Posterior cingulate gyrus (tissue), 11 donors: ENCODE data around the gene SCD5.

Experiments used
- DNase-seq, 10 donors: peaks; one replicate each; pipeline versions ENCODE4 v3.0.0 to v3.0.0-alpha.2; 2020 to 2021; ENCODE audit warnings: mixed read lengths in 3 of 10
- intact Hi-C: fragments of 100-400 bp; cut with DNase I; formaldehyde crosslinking; loops from one replicate; pipeline ENCODE4 v1.15.1; 2023

Gene SCD5

DNA sequence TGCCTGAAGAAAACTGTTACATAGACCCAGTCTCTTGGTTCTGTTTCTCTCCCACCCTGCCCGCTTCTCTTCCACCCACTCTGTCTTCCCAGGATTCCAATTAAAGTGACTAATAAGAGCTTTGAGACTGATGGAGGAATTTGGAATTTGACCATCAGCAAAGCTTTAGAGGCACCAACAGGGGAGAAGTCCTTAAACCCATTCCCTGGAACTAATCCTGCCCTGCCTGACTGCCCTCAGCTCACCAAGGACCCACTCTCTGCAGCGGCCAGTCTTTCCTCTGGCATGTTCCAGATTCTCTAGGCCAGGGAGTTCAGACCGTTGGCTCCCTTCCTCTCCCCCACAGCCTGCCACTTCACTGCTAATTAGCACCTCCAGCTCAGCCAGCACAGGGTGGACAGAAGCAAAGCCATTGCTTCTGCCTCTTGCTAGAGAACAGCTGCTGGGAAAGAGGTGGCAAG, 23.9 kb downstream of the SCD5 start:
- intact Hi-C loops, result no loop called here
- peak in 9 of 10 donors; percentile 32 to 92 (median 53) for DNase-seq

DNA sequence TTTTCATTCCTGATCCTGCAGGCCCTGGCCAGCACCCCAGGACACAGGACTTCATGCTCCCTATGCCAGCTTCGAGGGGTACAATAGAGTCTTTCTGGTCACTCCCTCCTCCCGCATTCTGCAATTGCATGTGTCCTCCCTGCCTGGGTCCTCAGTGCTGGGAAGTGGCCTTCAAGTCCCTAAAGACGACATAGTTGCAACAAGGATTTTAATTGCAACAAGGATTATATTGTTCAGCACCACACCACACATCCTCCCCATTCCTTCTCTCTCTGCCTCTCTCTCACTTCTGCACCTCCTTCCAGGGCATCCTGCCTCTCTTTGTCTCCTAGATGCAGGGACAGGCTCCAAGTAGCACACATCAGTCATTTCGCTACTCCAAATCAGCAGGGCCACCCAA, 25.5 kb downstream of the SCD5 start:
- DNase-seq, result peak in 5 of 10 donors; percentile 25 to 85 (median 30)
- intact Hi-C loops, result no loop called here

DNA sequence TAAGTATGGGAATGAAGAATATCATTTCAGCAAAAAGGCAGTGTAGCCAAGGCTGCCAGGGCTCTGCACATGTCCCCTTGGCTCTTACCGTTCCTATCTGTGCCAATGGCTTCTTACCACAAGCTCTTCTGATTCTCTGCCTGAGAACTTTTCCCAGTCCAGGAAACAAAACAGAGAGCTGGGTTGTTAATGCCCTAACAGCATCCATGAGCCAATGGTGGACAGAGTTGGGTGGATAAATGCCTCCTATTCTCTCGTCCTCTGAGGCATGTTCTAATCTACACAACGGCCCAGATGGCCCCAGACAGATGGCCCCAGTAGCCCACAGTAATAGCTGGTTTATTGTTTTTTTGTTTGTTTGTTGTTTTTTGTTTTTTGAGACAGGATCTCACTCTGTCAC, 28.0 kb downstream of the SCD5 start:
- DNase-seq, result peak in 8 of 10 donors; percentile 26 to 92 (median 62)
- intact Hi-C loops, result no loop called here

DNA sequence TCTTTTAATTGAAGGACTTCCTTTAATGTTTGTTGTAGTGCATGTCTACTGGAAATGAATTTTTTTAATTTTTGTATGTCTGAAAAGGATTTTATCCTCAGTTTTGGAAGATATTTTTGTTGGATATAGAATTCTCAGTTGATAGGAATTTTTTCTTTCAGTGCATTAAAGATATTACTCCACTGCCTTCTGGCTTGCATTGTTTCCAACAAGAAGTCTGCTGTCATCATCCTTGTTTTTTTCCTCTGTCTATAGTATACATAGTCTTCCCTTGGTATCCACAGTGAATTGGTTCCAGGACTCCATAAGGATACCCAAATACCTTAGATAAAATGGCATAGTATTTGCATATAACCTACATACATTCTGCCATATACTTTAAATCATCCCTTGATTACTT, 33.5 kb downstream of the SCD5 start:
- intact Hi-C loops, result no loop called here
- no peak for DNase-seq

DNA sequence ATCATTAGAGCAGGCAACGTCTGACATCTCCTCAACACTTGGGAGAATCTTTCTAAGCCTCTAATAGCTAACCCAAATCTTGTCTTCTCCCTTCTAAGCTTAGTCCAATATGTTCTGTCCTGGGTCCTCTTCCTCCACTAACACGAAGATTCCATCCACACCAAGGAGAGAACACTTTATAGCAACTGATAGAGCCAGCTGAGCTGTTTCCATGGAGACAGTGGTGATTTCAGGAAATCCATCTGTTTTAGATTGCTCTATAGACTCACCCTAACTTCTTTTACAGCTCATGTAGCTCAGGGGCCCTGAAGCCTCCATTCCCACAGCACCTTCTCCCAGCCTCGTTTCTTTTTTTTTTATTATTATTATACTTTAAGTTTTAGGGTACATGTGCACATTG, 37.4 kb downstream of the SCD5 start:
- intact Hi-C loops, result no loop called here
- DNase-seq, result no peak

DNA sequence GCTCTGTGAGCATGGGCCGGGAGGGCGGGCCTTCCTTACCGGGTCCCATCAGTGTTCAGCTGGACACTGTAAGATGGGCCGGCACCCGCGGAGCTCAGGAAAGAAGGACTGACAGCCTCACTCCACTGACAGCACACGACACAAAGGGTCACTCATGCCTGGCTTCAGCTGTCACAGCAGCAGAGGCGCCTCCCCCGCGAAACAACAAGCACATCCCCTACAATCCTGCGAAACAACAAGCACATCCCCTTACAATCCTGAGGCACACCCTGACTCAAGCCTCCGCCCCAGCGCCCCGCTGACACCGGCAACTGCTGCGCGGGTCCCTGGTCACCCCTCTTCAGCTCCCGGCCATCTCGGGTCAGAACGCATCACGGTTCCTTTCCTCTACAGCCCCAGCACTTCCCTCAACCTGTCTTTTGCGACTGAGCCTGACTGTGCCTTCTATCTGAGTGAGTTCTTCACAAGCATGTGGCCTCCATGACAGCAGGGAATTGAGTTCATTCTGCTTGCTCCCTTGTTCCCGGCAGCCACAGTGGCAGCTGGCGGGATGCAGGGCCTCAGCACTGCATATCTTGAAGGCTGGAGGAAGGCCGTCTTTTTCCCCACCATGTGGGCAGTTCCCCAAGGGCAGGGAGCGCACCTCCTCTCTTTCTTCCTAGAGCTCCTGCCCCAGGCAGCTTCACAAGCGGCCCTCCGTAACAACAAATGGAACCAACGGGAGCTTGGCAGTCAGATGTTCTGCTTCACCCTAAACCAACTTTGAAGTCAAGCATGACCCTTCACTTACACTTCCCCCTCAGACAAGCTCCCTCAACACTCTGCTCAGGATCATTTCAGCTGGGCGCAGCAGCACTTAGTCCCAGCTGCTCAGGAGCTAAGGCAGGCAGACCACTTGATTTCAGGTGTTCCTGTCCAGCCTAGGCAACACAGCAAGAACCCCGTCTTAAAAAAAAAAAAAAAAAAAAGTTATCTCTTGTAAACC, 39.6 kb downstream of the SCD5 start:
- peak in 8 of 10 donors; percentile 17 to 94 (median 43) for DNase-seq
- intact Hi-C loops, result no loop called here

DNA sequence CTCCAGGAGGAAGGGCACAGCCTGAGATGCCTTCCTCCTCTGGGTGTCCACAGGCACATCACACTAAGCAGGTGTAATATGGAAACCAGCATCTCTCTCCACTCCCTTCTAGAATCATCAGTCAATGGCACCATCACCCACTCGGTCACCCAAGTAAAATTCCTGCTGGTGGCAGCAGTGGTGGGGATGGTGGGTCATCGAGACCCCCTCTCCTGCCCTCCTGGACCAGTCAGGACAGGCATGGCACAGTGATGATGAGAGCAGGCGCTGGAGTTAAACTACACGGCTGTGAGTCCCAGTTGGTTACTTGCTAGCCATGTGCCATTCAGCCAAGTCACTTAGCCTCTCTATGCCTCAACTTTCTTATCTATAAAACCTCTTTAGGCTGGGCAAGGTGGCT, 42.5 kb downstream of the SCD5 start:
- DNase-seq, result no peak

DNA sequence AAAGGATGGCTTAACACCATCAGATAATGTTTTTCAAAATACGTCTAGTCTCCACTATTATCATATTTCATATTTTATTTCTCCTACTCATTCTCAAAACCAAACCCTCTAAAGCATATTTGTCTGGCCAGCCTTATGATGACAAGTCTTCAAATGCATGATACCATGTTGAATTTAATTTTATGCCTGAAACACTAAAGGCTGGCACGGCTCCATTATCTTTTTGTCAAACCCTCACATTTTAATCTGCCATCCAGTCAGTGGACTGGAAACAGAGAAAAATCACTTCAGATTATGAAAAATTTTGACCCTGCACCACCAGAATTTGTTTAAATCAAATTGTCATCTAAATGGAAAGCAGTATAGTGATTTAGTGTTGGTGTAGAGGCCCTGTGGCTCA, 42.9 kb downstream of the SCD5 start:
- DNase-seq, result no peak
- intact Hi-C loops, result no loop called here

More for the DNA sequence above, 42.5 kb downstream of the SCD5 start:
- intact Hi-C loops, result no loop called here

DNA sequence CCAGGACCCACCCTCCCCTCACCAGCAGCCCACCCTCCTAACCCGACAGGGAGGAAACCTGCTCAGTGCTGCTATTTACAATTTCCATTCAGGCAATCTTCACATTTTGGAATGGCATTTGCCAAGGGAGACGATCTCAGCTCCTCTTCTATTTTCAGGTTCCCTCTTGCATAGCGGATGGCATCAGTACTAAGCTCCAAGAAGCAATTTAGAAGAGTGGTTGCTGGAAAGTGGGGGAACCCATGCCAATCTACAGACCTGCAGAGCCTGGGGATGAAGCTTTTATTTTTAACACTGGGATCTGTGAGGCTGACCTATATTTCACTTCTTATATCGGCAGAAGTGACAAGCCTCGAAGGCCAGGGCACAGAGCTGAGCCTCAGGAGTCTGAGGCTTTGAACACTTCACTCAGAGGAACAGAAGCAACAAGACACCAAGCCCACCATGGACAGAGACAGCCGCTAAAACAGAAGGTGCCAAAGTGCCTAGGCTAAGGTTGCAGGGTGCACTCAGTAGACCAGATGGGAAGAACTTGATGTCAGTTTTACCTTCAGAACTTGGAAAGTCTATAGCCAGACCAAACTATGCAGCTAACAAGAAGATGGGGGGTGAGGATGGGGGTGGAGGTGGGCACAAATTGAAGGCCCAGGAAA, 44.0 kb downstream of the SCD5 start:
- intact Hi-C loops, result no loop called here
- no peak for DNase-seq

DNA sequence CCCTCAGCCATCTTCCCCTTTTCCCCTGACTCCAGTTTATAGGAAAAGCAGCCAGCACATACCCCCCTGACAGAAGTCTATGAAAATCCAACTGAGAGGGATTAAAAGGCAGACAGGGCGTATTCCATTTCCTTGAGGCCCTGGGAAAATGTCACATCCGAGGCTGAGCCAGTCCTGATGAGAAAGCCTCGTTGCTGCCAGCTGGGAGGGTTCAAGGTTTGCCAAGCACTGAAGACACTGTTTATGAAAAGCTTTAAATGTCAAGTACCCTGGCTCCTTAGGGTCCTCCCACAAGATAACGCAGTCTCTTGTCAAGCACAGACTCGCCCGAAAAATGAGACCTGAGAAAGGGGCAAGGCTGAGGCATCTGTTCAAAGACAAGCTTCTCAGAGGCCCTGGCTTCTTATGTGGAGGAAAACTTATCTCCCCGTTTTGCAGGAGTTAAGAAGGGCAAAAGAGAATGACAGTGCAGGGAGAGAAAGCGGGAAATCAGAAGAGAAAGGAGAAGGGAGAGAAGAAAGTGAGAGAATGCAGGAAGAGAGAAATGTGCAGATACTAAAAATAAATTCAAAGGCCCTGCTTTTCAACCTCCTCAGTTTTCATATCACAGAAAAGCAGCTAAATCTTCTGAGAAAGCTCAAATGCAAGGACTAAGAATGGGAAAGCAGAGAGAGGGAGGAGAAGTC, 44.7 kb downstream of the SCD5 start:
- DNase-seq, result no peak
- intact Hi-C loops, result no loop called here

DNA sequence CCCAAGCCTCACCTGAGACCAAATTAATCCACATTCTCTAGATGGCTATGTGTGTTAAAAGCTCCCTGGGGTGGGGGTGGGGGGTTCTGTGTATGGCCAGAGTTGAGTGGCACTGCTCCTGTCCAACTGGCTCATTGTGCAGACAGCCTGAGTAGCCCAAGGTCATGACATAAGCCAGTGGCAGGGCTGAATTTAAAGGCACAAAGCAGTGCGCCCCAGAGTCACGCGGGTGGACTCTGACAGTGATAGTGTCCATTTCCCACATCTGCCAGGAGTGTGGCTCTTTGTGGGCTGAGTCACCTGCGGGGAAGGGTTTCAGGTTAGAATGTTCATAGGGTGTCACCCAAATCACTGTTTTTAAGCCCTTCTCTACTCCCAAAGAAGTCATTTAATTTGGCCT, 45.4 kb downstream of the SCD5 start:
- peak in 1 of 10 donors; percentile 34 for DNase-seq
- intact Hi-C loops, result no loop called here

DNA sequence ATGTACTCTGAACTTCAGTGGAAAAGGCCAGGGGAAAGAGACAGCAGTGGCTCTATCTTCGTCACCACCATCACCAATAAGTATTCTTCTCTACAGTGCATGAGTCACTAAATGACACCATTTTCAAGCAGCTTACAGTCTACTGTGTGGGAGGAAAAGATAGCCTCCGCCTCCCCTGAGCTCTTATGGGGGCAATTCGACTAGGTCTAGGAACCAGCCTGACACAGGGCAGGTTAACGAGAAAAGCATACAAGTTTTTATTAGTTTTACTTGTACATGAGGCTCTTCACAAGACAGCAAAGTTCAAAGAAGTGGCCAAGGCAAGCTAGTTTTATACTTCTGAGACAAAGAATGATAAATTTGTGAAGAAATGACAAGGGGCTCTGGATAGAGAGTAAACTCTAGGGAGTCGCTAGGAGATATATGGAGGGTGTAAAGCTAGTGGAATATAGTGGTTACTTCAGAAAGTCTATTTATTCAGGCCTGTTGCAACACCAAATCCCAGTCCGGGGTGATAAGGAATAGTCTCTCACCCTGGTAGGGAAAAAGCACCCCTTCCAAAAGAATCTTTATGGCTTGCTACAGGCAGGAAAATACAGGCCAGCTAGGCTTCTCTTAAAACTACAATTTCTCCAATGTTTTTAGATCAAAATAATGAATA, 49.7 kb downstream of the SCD5 start:
- no peak for DNase-seq
- intact Hi-C loops, result no loop called here

DNA sequence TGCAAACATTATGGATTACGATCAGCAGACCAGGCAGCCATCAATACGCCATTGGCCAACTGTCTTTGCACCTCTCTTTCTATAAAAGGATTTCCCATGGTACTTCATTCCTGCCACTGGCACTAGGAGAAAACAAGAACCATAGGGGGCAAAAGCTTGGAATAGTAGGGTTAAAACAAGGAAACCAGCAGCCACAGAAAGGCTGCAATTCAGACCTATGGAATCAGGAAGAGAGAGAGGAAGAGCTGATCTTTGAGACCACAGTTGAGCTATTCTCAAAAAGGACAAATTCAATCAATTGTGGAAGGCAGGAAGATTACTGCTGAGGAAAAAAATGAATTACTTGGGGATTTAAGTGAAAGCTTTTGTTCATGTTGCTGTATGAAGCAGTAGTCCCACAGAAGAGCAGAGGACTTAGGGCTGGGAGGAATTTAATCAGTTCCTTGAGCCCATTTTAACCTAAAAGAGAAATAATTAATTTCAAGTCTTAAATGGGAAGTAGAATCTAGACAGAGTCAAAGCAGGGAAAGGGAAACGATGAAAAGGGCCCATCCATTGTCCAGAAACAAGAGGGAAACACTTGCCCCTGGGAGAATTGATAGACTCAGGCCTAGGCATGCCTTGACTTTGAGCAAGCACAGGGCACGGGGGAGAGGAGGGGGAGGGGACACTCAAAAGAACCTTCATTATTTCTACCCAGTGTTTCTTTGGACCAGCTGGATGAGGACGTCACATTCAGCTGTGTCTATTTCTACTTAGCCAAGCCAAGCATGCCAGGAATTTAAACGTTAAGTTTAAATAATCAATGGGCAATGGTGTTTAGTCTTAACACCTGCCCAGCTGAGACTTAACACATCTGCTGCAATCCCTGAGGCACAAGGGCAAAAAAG, 50.7 kb downstream of the SCD5 start:
- intact Hi-C loops, result no loop called here
- peak in 4 of 10 donors; percentile 29 to 87 (median 60) for DNase-seq

DNA sequence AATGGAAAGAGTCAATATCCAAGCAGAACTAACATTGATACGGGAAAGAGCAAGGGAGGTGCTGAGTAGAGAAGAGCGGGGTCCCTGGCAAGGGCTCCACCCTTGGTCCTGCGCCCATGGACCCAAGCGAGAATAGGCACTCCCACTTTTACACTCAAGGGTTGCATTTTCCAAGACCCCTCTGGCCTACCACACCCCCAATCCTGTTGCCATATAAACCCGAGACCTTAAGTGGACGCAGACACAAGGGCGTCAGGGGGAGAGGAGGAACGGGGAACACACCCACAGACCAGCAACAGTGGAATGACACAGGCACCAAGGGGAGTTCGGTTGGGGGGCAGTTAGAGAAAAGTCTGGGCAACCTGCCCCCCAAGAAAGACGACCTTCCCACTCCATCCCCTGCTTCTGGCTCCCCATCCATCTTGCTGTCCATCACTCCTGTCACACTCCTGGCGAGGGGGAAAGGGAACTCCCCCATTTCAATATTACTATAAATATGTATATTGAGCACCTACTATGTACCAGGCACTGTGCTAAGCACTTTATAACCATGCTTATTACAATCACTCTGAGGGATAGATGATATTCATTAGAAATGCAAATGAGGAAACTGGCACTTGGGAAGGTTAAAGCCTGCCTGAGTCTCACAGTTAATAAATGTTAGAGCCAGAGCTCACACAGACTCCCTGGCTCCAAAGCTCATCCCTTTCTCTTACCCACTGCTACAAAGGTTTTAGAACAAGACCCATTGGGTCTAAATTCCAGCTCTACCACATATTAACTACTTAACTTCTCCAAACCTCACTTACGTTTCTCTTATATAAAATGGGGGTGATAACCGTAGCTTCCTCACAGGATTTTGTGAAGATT, 51.7 kb downstream of the SCD5 start:
- no peak for DNase-seq
- intact Hi-C loops, result no loop called here

DNA sequence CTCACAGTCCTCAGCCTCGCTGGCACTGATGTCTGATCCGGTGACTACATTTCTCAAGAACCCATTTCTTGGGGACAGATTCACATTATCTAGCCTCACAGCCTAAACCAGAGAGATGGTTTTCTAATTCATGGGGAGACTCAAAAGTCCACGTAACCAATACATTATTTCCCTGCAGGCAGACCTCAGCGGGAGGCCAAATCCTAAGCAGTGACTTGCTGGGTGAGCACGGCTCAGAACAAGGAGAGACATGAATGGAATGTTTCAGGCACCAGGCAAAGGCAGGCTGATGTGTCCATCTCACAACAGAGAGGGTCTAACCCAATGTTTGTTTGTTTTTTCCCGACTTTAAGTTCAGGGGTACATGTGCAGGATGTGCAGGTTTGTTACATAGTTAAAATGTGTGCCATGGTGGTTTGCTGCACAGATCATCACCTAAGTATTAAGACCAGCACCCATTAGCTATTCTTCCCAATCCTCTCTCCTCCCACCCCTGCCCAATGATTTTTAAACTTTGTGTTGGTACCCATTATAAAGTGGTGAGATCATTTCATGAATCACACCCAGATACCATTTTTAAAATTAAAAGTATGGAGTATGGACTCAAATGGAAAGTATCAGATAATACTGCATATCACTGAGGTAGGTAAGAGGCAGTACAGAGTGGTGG, 53.3 kb downstream of the SCD5 start:
- intact Hi-C loops, result no loop called here
- no peak for DNase-seq

DNA sequence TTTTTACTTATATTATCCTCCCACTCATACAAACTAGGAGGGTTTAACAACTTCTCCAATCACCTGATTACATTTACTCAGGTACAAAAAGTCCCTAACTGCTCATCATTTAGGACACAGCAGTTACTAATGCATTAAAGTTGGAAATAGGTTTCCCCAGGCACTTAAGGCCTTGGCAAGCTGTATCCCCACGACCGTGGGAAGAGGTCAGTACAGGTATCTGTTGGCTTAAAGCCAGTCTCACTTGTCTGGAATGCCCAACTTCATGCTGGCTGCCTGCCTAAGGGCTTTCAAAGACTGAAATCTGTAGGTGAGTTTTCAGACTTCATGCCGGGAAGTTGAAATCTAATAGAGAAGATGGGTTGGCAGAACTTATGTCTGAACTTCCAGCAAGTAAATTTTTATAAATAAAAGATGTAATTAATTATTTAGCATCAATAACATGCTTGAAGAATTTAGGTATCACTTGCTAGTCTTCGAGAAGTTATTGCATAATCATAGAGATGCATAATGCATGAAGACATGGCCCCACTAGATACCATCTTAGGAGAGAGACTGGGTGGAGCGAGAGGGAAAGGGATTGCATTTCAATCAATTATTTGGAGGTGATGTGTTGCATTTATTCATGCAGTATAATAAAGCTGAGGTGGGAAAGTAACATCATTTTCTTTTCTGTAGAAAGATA, 54.2 kb downstream of the SCD5 start:
- no peak for DNase-seq
- intact Hi-C loops, result loop anchor here (5.0 kb wide), 1 partner anchor 53 kb away; the partner anchor contains the start of gene SCD5

DNA sequence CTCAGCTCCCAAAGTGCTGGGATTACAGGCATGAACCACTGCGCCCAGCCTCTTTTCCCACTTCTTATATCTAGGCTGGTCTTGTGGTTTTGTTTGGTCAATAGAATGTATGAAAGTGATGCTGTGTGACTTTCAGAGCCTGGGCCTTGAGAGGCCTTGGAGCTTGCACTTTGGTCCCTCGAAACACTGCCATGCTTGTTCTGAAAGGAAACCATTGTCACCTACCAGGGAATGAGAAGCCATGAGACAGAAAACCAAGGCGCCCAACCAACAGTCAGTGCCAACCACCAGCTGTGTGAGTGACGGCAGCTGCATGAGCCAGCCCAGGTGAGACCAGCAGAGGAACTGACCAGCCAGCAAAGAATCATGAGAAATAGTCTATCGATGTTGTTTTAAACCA, 57.4 kb downstream of the SCD5 start:
- intact Hi-C loops, result loop anchor here (5.0 kb wide), 1 partner anchor 56 kb away; the partner anchor contains the start of gene SCD5

More for the DNA sequence above, 57.4 kb downstream of the SCD5 start:
- no peak for DNase-seq
